GM21390 (cell line): ENCODE data around the gene KCNK5.

ENCODE experiments used
- ATAC-seq: cut with Tn5 transposase; IDR thresholded peaks from one replicate; pipeline ENCODE4 v1.9.1; 2021; ENCODE audit not compliant: unreplicated experiment

Gene KCNK5

DNA sequence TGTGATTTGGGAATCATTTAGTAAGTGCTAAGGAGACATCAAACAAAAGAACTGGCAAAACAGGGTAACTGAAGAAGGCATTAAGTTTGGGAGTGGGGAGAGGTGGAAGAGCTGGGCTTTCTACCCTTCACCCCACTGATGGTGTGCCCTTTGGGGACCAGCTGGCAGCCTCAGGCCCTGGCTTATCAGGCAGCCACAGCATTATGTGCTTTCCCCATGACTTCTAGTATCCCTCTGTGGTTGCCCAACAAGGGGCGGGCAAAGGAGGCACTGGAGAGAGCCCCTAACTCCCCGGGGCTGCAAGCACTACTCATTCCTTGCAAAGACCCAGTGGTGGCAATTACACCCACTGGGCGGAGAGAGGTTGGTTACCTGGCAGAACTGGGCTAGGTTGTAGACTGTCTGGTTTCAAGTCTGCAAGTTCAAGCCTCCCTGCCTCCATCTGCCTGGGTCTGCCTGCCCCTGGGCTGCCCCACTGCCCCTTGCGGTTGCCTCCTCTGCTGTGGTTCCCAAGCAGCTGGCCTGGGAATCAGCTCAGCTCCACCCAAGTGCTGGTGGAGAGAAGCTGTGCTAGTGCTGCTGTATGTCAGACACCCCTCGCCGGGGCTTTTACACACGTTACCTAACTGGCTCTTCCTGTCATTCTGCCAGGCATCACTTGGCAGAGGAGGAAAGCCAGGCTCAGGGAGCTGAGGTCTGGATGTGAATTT, 29.9 kb downstream of the KCNK5 start:
- no peak for ATAC-seq

DNA sequence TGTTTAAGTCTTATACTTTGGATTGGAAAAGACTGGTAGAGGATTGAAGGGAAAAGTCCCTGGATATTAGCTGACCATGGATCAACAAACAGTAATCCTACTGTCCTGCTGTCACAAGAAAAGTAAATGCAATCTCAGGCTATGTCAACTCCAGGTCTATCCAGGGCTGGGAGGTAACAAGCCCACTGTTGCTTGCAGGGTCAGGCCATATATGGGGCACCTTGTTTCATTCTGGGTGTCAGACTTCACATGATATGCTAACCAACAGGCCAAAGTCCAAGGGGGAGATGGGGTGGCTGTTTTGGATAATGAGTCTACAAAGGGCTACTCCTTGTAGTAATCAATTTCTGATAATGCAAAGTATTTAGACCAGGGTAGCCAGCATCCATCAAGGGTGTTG, 30.7 kb downstream of the KCNK5 start:
- ATAC-seq: no peak

DNA sequence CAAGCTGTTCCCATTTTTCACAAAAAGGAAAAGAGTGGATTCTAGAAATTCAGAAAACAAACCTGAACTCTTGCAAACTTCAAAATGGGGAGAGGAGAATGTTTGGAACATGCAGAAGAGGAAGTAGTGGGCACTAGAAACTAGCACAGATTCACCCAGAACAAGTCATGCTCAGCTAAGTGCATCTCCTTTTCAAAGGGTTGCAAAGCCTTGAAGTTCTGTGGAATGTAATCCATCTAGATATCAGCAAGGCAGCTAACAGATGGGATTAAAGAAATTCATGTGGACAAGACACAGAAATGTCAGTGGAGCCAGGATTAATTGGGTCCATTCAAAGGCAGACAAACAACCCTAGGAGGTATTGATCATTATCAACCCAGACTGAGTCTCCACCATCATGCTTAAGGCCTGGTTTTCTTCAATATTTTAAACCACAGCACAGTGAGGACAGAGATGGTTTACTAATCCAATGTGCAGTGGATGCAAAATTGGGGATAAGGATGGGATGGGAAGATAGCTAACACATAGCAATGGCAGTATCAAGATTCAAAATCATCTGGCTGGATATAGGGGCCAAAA, 31.3 kb downstream of the KCNK5 start:
- ATAC-seq: no peak

DNA sequence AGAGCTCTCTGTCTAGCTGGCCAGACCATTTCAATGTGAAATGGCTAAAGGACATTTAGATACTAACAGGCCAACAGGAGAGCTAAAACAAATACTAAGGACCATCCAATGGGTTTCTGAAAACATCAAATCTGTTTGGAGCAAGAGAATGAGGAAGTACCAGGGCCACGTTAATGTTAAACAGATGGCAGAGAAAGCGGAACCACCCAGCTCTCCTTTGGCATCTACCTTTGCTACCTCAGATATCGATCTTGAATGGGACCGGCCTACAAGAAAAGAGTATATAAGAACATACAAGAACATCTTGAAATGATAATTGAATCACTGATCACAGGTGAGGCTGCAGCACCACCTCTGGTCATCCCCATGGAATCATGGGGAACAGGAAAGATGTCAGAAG, 31.8 kb downstream of the KCNK5 start:
- ATAC-seq: no peak

DNA sequence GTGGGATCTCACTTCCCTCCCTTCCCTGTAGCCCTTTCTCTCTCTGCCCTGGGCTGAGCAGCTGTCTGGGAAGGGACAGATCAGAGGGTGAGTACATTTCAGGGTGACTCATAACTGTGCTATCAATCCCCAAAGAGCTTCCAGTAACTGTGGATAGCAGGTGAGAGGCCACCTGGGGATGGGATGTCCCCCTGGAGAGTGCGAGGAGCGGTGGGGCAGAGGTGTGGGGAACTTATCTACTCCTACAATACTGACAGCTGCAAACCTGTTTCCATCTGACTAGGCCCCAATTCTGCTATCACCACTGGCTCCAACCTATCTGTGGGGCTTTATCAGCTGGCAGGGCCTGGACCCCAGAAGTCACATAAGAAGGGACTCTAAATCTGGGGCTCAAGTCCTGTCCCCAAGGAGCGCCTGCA, 32.6 kb downstream of the KCNK5 start:
- no peak for ATAC-seq

DNA sequence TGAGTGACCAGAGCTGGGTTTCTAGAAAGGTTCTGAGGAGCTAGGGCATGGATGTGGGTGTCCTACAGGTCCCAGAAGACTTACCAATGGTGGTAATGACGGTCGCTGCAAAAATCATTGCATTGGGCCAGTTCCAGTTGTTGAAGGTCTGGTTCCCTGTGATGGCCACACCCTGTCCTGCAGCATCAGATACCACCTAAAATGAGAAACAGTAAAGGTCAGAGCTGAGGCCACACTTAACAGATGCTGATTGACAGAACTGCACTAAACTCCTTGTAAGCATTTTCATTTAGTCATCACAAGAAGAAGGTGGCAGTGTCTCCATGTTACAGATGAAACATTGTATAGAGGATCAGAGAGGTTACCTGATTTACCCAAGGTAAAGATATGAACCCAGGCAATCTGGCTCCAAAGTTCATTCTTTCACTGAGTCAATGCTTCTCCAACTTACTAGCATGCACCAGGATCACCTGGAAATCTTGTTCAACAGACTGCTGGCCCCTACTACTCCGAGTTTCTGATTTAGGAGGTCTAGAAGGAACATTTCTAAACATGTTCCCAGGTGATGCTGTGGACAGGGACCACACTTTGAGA, 33.4 kb downstream of the KCNK5 start:
- no peak for ATAC-seq

DNA sequence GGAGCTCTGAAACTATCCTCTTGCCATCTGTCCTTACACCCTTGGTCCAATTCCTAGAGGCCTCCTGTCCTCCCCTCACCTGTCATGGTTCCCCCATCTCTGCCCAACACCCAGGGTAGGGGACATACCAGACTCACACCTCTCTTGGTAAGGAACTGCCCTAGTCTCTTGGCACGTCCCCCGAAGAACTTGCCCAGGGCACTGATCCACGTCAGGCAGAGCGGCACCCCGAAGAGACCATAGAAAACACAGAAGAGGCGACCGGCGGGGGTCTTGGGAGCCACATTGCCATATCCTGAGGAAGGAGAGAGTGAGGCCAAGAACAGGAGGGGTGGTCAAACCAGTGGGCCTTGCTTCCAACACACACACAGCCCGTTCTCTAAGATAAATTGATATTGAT, 34.8 kb downstream of the KCNK5 start:
- no peak for ATAC-seq

DNA sequence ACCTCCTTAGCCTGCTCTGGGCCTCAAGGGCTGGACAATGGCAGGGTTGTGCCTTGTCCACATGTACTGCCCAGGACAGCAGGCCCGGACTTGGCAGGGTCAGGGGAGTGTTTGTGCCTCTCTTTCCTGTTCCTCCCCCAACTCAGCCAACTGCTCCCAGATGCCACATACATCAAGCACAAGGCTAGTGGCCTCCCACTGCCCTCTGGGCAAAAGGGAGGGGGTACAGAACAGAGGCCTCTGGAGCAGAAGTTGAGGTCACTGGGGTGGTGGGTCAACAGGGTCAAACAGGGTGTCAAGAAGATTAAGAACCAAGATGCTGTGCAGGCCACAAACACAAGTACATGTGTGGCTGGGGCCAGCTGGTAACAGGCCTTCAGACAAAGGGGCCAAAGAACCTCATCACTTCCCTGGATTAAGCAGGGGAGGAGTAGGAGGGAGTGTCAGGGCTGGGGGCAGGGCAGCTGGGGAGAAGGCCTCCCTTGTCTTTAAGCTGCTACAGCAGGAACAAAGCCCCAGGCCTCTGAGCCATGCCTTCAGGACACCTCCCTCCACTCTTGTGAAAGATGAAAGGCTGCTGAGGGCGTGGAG, 36.0 kb downstream of the KCNK5 start:
- ATAC-seq: no peak

DNA sequence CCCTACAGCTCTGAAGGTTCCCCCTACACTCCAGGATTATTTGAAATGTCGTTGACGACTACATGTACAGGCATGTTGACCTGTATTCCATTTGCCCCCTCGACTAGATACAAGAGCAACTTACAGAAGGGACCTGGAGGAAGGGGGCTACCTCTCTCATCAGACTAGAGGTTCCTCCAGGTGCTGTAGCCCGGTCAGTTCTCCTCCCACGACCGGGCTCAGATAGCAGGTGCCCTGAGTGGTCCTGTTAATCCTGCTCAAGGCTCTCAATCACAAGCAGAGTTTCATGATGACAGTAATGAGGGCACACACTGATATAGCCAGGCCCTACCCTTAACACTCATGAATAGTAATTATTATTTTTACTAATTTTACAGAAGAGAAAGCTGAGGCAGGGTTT, 36.5 kb downstream of the KCNK5 start:
- ATAC-seq: no peak

DNA sequence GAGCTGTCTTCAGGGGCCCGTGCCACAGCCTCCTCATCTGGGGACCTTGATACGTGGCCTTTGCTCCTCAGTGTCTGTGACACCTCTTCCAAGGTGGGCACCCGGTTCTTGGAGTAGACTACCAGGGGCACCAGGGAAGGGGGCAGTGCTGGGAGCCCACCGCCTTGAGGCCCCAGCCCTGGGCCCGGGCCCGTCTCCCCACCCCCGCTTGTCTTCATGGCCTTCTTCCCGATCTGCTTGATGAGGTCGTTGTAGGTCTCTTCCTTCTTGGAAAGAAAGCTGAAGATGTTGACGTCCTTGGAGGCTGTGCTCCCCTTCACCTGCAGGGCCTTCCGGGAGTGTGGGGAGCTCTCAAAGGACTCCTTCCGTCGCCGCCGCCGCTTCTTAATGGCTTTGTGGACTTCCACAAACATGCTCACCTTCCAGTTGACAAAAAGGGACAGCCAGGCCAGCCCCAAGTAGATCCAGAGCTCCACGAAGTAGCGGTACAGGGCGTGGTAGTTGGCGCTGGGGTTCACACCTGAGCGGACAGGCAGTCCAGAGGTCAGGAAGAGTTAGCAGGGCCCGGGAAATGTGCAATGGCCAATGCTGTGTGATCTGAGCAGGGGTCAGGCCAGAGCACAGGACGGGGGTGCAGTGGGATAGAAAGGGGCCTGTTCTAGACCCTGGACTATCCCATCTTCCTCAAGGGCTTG, 37.9 kb downstream of the KCNK5 start:
- no peak for ATAC-seq

DNA sequence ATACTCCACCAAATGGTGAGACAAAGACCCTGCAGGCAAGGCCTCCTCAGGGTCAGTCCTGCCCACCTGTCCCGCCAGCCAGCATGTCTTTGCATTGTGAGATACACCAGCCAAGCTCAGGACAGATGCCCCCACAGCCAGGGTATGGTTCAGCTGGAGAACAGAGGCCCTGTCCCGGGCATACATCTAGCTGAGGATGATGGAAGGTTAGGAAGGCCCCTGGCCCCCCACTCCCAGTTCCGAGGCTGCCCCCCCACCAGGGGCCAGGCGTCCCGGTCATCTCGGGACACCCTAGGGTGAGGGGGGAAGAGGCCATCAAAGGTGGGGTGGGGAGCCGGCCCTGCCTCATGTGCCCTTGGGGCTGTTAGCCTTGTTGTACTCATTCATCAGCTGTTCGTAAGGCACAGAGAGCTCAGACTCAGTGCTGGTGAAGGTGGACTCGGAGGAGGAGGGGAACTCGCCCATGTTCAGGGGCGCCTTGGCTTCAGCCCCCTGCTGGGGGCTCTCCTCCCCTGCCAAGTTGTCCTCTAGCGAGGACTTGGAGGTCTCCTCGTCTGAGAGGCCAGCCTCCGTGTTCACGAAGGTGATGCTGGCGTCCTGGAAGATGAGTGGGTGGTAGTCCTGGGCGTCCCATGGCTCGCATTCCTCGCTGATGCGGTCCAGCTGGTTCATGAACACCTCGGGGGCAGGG, 38.6 kb downstream of the KCNK5 start:
- ATAC-seq: no peak

DNA sequence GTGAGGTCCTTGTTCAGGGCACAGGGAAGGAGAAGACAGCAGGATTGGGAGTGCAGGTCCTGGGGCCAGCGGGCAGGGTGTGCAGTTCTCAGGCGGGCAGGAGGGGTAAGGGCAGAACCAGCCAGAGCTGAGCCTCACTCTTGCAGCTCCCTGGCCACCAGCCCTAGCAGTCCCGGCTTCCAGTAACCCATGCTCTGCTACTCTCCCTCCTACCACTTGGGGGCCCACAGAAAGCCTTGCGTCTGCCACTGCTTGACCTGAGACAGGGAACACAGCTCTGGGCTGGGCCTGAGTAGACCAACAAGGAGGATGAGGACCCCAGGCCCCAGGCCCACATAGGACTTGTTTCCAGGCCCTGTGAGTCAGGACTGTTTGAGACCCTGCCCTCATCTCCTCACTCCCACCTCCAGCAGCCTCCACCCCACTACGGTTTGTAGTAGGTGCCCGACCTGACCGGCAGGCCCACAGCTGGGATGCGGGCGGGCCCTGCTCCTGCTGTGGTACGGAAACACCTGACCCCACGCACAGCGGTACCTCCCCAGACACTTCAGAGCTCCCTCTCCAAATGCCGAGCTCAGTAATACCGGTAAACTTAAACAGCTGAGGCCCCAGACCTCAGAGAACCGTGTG, 39.2 kb downstream of the KCNK5 start:
- no peak for ATAC-seq

DNA sequence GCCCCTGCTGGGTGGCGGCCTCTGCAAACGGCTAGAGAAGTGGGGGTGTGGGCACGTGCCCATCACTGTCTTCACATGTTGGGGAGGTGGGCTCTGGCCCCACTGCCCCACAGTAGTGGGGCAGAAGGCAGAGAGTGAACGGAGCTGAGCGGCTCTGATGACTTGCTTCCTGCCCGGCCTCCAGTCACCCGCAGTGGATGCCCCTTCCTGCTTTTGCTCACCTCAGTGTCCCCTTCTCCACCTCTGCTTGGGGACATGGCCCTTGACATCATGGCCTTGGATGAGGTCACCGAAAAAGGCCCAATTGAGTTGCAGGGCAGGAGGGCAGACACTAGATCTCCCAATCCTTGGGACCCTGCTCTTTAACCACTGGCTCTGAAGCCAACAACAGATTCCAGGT, 40.1 kb downstream of the KCNK5 start:
- ATAC-seq: no peak

DNA sequence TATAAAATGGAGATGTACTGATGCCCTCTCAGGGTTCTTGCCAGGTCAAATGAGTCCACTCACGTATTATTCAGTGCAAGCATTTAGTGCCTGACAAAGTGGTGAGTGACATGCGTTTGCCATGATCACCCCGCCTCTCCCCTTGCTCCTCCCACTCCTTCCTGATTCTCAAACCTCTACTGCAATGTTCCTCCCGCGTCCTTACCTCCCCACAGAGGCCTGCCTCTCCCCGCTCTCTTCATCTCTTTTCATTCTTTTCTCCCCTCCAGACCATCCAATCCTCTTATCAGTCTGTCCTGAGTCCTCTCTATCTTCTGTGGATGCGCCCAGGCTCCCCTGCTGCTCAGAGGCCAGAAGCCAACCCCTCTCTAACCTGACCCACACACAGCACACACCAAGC, 40.7 kb downstream of the KCNK5 start:
- ATAC-seq: no peak

DNA sequence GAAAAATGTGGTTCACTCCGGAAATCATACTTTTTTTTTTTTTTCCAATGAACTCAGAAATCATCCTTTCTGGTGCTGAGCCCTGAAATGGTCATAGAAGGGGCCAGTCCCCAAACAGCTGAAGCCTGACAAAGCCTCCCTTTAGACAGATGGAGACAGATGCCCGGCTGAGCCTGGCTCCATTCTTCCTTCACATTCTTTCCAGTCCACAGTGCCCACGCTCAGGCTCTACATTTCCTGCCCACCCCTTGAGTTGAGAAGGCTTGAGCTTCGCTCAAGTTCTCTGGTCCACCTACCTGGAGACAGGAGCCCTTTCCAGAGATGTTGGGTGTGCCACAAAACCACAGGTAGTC, 41.2 kb downstream of the KCNK5 start:
- ATAC-seq: no peak

DNA sequence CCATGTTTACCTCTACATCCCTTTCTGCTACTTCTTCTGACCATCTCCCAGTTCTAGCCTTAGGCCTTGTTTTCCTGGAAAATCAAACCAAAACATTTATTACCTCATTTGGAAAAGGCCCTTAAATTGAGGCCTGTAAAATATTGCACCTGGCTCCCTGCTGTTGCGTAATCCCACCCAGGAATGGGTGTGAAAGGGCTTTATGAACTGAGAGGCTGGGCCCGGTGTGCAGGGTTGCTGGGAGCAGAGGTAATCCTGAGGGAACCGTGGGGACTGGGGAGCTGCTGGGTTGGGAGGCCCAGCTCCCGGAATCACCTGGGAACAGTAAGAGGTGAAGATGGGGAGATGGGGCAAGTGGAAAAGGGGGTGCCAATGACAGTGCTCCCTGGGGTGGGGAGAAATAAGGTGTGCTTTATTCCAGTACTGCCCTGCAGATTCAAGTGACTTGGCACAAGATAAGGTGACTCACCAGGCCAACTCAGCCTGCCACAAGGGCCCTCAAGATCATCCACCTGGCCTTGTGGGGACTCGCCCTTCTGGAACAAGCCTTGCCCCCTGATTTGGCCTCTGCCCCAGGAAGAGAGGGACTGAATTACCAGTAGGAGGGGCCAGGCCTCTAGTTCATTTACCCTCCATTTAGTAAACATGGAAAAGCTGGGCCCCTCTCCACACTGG, 44.2 kb downstream of the KCNK5 start:
- no peak for ATAC-seq

DNA sequence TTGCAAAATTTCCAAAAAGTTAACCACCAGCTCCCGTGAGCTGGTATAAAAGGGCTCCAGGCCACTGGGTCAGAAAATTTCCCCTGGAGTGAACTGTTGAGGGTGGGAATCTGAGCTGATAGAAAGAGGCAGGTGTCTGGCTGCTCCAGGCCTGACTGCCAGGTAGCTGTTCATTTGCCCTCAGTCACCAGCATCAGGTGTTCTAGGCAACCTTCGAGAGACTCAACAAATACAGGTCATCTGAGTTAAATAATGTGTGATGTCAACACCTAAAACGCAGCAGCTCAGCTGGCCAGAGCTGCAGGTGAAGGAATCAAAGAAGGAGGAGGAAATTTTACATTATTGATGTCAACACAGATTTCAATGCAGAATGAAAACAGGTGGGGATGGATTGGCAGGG, 46.7 kb downstream of the KCNK5 start:
- ATAC-seq: no peak

DNA sequence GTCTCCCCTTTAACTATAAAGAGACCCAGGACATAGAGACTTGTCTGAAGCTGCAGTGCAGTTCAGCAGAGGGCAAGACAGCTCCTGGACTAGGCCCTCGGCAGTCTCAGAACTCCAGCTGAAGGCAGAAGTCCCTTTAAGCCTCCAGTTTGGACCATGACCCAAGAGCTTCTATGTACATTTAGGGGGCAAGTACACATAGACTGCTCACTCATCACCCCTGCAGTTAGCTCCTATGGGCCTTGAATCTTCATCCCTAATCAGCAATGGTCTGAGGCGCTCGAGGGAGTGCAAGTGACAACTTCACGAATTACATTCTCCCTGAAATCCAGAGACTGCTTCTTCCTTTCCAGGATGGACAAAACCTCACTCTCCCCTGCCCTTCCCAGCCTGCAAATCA, 47.4 kb downstream of the KCNK5 start:
- ATAC-seq: no peak

DNA sequence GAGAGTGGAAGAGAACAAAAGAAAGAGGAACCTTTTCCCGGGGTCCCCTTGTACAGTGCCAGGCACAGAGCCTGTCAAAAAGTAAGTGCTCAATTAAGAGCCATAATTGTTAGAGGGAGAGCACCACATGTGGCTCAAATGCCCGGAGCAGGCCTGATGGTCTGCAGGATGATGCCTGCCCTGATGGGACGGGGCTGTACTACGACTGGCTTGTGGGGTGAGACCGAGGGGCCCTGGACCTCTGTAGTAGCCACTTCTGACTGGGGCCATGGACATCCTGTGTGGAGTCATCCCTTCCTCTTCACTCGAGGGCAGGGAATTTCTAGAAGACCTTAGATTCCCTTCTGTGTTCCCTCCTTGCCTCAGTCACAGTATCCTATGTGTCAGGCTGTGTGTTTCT, 47.9 kb downstream of the KCNK5 start:
- ATAC-seq: no peak

DNA sequence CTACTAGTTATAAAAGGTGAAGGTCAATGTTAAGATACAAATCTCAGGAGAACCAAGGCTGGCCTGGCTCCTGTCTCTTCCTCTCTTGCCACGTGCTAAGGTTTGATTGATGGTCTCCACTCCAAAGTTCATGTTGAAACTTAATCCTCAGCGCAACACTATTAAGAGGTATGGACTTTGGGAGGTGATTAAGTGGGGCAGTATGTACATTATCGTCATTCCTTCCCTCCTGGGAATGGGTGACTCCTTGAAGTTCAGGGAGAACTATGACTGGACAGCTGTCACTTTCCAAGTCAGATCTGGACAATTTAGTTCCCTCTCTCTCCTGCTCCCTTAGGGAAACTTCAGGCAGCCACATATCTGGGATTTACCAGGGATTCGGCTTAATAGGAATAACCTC, 50.5 kb downstream of the KCNK5 start:
- no peak for ATAC-seq
